GM18868 (cell line): ENCODE measurements around the gene NDUFS8.

Experiments
- ATAC-seq: cut with Tn5 transposase; IDR thresholded peaks from one replicate; pipeline ENCODE4 v1.9.1; 2021; ENCODE audit warnings: mild to moderate bottlenecking, moderate library complexity; ENCODE audit not compliant: unreplicated experiment

Gene NDUFS8

DNA sequence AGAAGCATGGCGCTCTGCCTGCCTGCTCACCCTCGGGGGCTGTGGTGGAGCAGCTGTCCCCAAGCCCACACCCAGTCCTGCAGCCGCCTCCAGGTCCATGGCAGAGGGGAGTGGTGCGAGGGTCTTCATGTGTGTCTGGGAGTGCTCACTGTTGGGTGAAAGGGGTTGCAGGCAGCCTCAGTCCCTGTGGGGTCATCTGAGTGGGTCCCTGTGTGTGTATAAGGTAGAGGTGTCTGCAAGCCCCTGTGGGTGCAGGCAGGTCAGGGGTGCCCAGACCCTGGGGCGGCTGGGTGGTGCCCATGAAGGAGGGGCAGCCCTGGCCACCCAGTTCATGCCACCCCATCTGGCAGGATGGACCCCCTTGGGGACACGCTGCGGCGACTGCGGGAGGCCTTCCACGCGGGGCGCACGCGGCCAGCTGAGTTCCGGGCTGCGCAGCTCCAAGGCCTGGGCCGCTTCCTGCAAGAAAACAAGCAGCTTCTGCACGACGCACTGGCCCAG, 15.5 kb upstream of the NDUFS8 start:
- no peak for ATAC-seq

DNA sequence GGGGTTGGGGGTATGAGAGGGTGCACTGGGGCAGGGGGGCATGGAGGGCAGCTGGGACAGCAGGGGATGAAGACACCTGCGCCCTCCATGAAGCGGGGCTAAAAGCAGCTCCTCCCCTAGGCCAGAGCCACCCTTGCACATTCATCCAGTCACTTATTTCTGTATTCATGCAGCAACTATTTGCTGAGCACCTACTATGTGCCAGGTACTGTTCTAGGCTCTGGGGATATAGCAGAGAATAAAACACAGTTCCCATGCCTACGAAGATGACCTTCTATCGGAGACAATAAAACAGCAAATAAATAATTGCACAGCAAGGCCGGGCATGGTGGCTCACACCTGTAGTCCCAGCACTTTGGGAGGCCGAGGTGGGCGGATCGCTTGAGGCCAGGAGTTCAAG, 15.0 kb upstream of the NDUFS8 start:
- no peak for ATAC-seq

GRCh38 chr11:68016161-68016903, 14.1 kb upstream of the NDUFS8 start:
- no peak for ATAC-seq

- ATAC-seq, result no peak
These were observed 13.3 kb upstream of the NDUFS8 start for GRCh38 chr11:68016904-68017817.

- no peak for ATAC-seq
These were observed 12.3 kb upstream of the NDUFS8 start for GRCh38 chr11:68017980-68018729.

DNA sequence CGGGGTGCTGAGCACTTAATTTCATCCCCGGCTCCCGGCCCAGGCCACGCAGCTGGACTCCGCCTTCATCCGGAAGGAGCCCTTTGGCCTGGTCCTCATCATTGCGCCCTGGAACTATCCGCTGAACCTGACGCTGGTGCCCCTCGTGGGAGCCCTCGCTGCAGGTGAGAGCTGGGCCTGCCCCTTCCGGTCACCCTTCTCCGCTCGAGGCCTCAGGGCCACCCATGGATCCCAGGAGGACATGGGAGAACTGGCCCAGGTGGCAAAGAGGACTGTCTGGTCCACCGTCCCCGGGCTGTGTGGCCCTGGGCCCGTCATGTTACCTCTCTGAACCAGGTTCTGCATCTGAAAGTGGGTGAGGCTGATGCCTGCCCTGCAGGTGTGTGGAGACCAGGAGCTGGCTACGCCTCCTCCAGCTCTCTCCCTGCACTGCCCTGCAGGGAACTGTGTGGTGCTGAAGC, 11.7 kb upstream of the NDUFS8 start:
- ATAC-seq, result no peak

DNA sequence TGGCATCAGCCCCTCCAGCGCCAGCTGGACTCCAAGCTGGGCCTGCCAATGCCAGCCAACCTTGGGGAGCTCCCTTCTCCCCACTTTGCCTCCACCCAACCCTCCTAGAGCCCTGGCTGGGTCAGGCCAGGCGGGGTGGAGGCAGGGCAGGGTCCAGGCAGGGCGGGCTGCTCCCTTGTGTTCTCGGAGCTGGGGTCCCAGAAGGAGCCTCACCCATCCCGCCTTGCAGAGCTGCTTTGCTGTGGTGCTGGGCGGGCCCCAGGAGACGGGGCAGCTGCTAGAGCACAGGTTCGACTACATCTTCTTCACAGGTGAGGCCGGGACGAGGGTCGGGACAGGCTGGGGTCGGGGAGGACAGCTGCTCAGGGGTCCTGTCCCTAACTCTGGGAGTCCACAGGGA, 11.0 kb upstream of the NDUFS8 start:
- ATAC-seq, result no peak

- no peak for ATAC-seq
These were observed 9.9 kb upstream of the NDUFS8 start for GRCh38 chr11:68020575-68020974.

- ATAC-seq, result no peak
These were observed 9.2 kb upstream of the NDUFS8 start for GRCh38 chr11:68021167-68021787.

- ATAC-seq, result no peak
These were observed 8.0 kb upstream of the NDUFS8 start for GRCh38 chr11:68022531-68022930.

GRCh38 chr11:68024508-68024907, 6.0 kb upstream of the NDUFS8 start:
- no peak for ATAC-seq

- ATAC-seq, result no peak
These were observed 5.4 kb upstream of the NDUFS8 start for GRCh38 chr11:68025047-68025446.

GRCh38 chr11:68026391-68027105, 3.9 kb upstream of the NDUFS8 start:
- no peak for ATAC-seq

GRCh38 chr11:68027667-68028066, 2.8 kb upstream of the NDUFS8 start:
- ATAC-seq, result no peak

- ATAC-seq, result no peak
These were observed 1.5 kb upstream of the NDUFS8 start for GRCh38 chr11:68028802-68029545.

DNA sequence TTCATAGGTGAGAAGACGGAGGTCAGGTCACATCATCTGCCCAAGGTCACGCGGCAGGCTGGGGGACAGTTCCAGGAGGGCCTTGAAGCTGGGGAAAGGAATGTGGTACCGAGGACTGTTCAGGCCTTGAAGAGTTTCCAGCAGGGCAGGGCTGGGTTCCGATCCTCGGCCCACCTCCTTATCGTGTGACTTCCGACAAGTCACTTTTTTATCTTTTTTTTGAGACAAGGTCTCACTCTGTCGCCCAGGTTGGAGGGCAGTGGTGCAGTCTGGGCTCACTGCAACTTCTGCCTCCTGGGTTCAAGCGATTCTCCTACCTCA, 623 bp downstream of the NDUFS8 start:
- ATAC-seq, result no peak

DNA sequence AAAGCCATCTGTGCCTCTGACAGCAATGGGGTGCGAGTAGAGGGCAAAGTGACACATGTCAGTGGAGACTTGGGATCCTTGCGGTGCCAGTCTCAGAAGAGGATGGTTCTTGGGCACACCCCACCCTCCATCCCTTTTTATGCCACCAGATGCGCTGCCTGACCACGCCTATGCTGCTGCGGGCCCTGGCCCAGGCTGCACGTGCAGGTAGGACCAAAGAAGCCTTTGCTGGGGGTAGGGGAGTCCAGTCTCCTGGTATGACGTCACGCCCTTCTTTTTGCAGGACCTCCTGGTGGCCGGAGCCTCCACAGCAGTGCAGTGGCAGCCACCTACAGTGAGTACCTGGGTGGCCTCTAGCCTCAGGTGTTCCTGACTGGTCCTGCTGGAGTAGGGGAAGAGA, 1.5 kb downstream of the NDUFS8 start:
- ATAC-seq, result no peak

DNA sequence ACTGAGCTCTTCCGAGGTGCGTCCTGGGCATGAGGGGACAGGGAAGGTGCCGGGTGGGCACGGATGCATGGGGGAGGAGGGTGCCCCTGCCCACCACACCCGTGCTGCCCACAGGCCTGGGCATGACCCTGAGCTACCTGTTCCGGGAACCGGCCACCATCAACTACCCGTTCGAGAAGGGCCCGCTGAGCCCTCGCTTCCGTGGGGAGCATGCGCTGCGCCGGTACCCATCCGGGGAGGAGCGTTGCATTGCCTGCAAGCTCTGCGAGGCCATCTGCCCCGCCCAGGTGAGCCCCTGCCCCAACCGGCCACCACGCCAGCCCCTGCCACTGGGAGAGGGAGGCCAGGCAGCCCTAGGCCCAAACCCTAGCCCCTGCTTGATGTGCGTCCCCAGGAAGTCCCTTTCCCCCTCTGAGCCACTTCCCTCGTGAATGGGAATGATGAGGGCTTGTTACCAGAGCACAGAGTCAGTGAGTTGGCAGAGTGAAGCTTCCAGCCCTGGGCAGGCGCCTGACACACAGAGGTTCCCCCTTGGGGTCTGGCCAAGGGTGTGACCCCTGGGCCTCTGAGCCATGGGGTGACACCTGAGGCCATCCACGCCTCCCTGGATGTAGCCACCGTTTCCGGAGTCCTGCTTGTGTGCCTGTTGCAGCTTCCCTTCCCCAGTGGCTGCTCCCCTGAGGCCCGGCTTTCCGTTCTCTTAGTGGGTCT, 2.7 kb downstream of the NDUFS8 start:
- ATAC-seq, result no peak

- no peak for ATAC-seq
These were observed 3.2 kb downstream of the NDUFS8 start for GRCh38 chr11:68033708-68034045.
